SU-DHL-6 (cell line): ENCODE measurements around the gene NDN.

Experiments used
- H2AFZ ChIP-seq: fragments of 200-600 bp; sonication (generic); 2 replicates; pipeline ENCODE4 v1.6.1; 2014; ENCODE audit warnings: low read depth, mild to moderate bottlenecking, moderate library complexity, mixed read lengths, antibody characterized with exemption, low read length; ENCODE audit not compliant: severe bottlenecking
- H3F3A ChIP-seq: fragments of 200-600 bp; shearing (Covaris generic); 2 replicates; pipeline ENCODE4 v1.6.0; 2016; ENCODE audit warnings: antibody characterized with exemption, mild to moderate bottlenecking; ENCODE audit not compliant: insufficient read depth
- H3K27ac ChIP-seq: fragments of 200-600 bp; sonication (generic); 2 replicates; pipeline ENCODE4 v1.5.1; 2016; ENCODE audit warnings: low read depth, mild to moderate bottlenecking, low read length, moderate library complexity, mixed read lengths
- H3K27me3 ChIP-seq: fragments of 200-600 bp; sonication (generic), shearing (Covaris generic); 2 replicates; pipeline ENCODE4 v1.6.0; 2014; ENCODE audit warnings: mild to moderate bottlenecking, low read length
- H3K36me3 ChIP-seq: fragments of 200-600 bp; sonication (generic); 2 replicates; pipeline ENCODE4 v1.6.1; 2014; ENCODE audit warnings: mild to moderate bottlenecking, low read length, mixed read lengths
- H3K4me2 ChIP-seq: fragments of 300-600, 200-600 bp; shearing (Covaris generic), sonication (generic); 2 replicates; pipeline ENCODE4 v1.6.0; 2014; ENCODE audit warnings: low read length, low read depth, mild to moderate bottlenecking; ENCODE audit not compliant: poor library complexity, severe bottlenecking
- H3K4me3 ChIP-seq: fragments of 200-600 bp; sonication (generic); 2 replicates; pipeline ENCODE4 v1.5.1; 2014; ENCODE audit warnings: antibody characterized with exemption, low read length, mild to moderate bottlenecking, mixed read lengths; ENCODE audit not compliant: insufficient read depth, poor library complexity, severe bottlenecking
- H3K79me2 ChIP-seq: fragments of 200-600 bp; sonication (generic); 2 replicates; pipeline ENCODE4 v1.6.1; 2014; ENCODE audit warnings: mild to moderate bottlenecking, low read length, moderate library complexity; ENCODE audit not compliant: insufficient read depth
- H3K9ac ChIP-seq: fragments of 200-600 bp; sonication (generic); 2 replicates; pipeline ENCODE4 v1.7.0; 2014; ENCODE audit warnings: mild to moderate bottlenecking, low read length
- H3K9me2 ChIP-seq: fragments of 200-600 bp; sonication (generic); replicated peaks from 2 replicates; pipeline ENCODE4 v1.6.1; 2014; ENCODE audit warnings: low read length; ENCODE audit not compliant: insufficient read depth
- H3K9me3 ChIP-seq: fragments of 200-600 bp; sonication (generic); 2 replicates; pipeline ENCODE4 v1.6.1; 2014; ENCODE audit warnings: low read length, mixed read lengths; ENCODE audit not compliant: insufficient read depth
- H4K20me1 ChIP-seq: fragments of 200-600 bp; sonication (generic); 2 replicates; pipeline ENCODE4 v1.6.1; 2014; ENCODE audit warnings: low read depth, mild to moderate bottlenecking, antibody characterized with exemption, low read length, moderate library complexity, mixed read lengths
- EZH2phosphoT487 ChIP-seq: fragments of 200-600 bp; sonication (generic), shearing (Covaris generic); conservative IDR thresholded peaks from 2 replicates; pipeline ENCODE4 v1.6.1; 2018; ENCODE audit warnings: mild to moderate bottlenecking, antibody characterized with exemption, low read length, moderate library complexity, mixed read lengths
- TF ChIP-seq, protein P1 (sequence below): fragments of 200-600 bp; sonication (generic); IDR thresholded peaks from one replicate; pipeline ENCODE4 v1.5.1; 2017; ENCODE audit warnings: antibody characterized with exemption, mild to moderate bottlenecking, low read length, moderate library complexity; ENCODE audit not compliant: insufficient read depth, poor library complexity, severe bottlenecking

NDN gene

DNA sequence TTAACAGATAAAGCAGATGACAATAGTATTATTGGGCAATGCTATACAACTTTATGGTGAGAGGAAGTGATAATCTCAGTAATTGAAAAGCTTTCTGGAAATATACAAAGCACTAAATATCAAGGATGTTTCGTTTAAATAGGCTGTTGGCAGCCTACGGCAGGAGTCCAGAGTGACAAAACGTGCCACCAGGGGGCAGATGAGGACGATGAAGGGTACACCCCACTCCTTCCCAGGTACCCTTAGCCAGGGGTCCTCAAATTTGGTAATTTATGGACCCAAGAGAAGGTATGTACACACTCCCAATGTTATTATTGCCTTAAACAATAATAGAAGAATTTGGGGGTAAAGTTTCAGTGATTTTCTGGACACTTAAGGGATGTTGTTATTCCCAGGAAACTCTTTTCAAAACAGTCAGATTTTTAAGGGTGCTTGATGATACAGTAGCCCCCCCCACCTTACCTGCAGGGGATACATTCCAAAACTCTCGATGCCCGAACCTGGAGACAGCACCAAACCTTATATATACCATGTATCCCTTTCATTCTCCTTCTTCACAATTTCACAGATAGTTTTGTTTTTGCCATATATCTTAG, 38.1 kb downstream of the NDN start:
- H3K4me3 ChIP-seq = no peak overlapping the region
- H3K27ac ChIP-seq = no peak overlapping the region
- no peaks in the 10 kb centered on the region for H3K27me3 ChIP-seq
- H2AFZ ChIP-seq = no peak overlapping the region
- no peaks in the 10 kb centered on the region for H3K79me2 ChIP-seq
- H3F3A ChIP-seq = no peaks in the 10 kb centered on the region
- no peak overlapping the region for H3K4me2 ChIP-seq
- H4K20me1 ChIP-seq = no peaks in the 10 kb centered on the region
- TF ChIP-seq, protein P1, sequence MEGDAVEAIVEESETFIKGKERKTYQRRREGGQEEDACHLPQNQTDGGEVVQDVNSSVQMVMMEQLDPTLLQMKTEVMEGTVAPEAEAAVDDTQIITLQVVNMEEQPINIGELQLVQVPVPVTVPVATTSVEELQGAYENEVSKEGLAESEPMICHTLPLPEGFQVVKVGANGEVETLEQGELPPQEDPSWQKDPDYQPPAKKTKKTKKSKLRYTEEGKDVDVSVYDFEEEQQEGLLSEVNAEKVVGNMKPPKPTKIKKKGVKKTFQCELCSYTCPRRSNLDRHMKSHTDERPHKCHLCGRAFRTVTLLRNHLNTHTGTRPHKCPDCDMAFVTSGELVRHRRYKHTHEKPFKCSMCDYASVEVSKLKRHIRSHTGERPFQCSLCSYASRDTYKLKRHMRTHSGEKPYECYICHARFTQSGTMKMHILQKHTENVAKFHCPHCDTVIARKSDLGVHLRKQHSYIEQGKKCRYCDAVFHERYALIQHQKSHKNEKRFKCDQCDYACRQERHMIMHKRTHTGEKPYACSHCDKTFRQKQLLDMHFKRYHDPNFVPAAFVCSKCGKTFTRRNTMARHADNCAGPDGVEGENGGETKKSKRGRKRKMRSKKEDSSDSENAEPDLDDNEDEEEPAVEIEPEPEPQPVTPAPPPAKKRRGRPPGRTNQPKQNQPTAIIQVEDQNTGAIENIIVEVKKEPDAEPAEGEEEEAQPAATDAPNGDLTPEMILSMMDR = no peak
- TF ChIP-seq EZH2phosphoT487 = no peak
- no peaks in the 10 kb centered on the region for H3K9me3 ChIP-seq
- H3K9me2 ChIP-seq = no peaks in the 10 kb centered on the region
- H3K9ac ChIP-seq = no peak overlapping the region
- H3K36me3 ChIP-seq = no peaks in the 10 kb centered on the region

DNA sequence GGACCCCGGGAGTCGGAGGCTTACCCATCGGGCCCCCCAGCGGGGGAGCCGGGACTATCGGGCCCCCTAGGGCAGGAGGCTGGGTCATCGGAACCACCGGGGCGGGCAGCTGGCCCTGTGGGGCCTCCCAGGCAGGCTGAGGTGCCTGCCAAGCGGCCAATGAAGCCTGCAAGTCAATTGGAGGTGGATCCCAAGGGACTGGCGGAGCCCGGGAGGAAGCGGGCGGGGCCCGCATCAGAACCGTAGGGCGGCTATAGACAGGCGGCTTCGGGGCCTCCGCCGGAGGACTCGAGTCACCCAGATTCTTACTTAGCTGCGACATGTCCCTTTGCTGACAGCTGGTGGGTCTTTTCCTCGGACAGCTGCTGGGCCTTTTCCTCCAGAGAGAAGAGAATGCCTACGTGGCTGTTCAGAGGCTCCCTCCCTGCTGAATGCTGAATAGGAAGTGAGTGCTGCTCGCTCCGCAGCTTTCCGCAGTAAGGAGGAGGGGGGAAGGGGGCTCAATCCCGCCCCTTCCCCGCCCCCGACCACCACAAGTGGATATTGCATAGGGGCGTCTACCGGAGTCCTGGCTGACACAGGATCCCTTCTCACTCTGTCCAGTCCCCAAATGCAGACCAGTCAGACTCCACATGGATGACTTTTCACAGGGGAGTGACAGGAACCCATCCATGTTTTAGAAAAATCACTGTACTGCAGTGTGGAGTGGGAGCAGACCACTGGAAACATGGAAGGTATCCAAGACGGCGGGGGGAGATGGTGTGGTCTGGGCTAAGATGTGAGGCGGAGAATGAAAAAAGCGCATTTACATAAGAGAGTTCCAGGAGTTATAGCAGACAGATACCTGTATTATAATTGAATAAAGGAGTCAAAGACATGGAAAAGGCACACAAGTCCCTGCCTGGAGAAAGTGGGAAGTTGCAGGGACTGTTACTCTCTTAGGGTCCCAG, 39.4 kb downstream of the NDN start, which contains the start of gene MAGEL2:
MAGEL2 (minus strand) TSS at position 447 of the 950 bp plus-strand sequence; CDS start at position 322, 125 bp downstream.
- no peak for TF ChIP-seq EZH2phosphoT487
- TF ChIP-seq, protein P1 = no peak
- Histone ChIP-seq H3F3A (no peaks in the 10 kb centered on the region), H4K20me1 (no peaks in the 10 kb centered on the region), H3K9ac (no peak within 1 kb of the TSS), H3K79me2 (no peaks in the 10 kb centered on the region), H2AFZ (no peak within 1 kb of the TSS), H3K9me3 (no peaks in the 10 kb centered on the region), H3K9me2 (no peaks in the 10 kb centered on the region), H3K4me2 (no peak within 1 kb of the TSS), H3K36me3 (no peaks in the 10 kb centered on the region), H3K27me3 (no peaks in the 10 kb centered on the region), H3K4me3 (no peak within 1 kb of the TSS), H3K27ac (no peak within 1 kb of the TSS)

DNA sequence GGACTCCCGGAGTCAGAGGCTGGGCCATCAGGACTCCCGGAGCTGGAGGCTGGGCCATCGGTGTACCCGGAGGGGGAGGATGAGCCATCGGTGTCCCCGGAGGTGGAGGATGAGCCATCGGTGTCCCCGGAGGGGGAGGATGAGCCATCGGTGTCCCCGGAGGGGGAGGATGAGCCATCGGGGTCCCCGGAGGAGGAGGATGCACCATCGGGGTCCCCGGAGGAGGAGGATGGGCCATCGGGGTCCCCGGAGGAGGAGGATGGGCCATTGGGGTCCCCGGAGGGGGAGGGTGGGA, 40.2 kb downstream of the NDN start:
- Histone ChIP-seq H3K79me2 (no peaks in the 10 kb centered on the region), H3K4me2 (no peak overlapping the region), H3F3A (no peaks in the 10 kb centered on the region), H4K20me1 (no peaks in the 10 kb centered on the region), H2AFZ (no peak overlapping the region), H3K36me3 (no peaks in the 10 kb centered on the region), H3K9ac (no peak overlapping the region), H3K27me3 (no peaks in the 10 kb centered on the region), H3K27ac (no peak overlapping the region), H3K4me3 (no peak overlapping the region), H3K9me3 (no peaks in the 10 kb centered on the region), H3K9me2 (no peaks in the 10 kb centered on the region)
- TF ChIP-seq EZH2phosphoT487 = no peak
- TF ChIP-seq, protein P1 = no peak
